Astrocyte of the cerebellum (primary cell): ENCODE measurements around the gene PLOD1.

Experiments used
- DNase-seq: peaks from one replicate; pipeline ENCODE4 v3.0.0-alpha.2; 2011; ENCODE audit warnings: low read depth
- H3K4me3 ChIP-seq: 2 replicates; pipeline ENCODE4 v1.5.1; 2011; ENCODE audit warnings: mild to moderate bottlenecking, low read depth, low read length, moderate library complexity
- CTCF ChIP-seq: IDR thresholded peaks from 2 replicates; pipeline ENCODE4 v1.5.1; 2012; ENCODE audit warnings: low read length, low read depth, moderate library complexity, mild to moderate bottlenecking; ENCODE audit errors: missing control alignments
- in situ Hi-C: cut with HindIII; loops from 2 replicates; pipeline ENCODE4 v1.10.0; 2017; ENCODE audit warnings: low sequenced_read_pairs

Gene PLOD1

GRCh38 chr1:11940260-11940921 lies 5.9 kb downstream of the PLOD1 start:
- TF ChIP-seq CTCF: no peak
- in situ Hi-C loops: no loop called here
- no peak for DNase-seq
- H3K4me3 ChIP-seq: no peak overlapping the region

GRCh38 chr1:11942280-11942679 lies 7.8 kb downstream of the PLOD1 start:
- no peak for TF ChIP-seq CTCF
- H3K4me3 ChIP-seq: no peak overlapping the region
- DNase-seq: no peak
- in situ Hi-C loops: no loop called here

- TF ChIP-seq CTCF: no peak
- DNase-seq: no peak
- no peak overlapping the region for H3K4me3 ChIP-seq
- in situ Hi-C loops: no loop called here
Observed at GRCh38 chr1:11943619-11944018, 9.1 kb downstream of the PLOD1 start.

GRCh38 chr1:11944358-11944931 lies 9.9 kb downstream of the PLOD1 start:
- in situ Hi-C loops: no loop called here

GRCh38 chr1:11946647-11947046 lies 12.1 kb downstream of the PLOD1 start:
- no peak overlapping the region for H3K4me3 ChIP-seq
- DNase-seq: no peak
- in situ Hi-C loops: no loop called here
- TF ChIP-seq CTCF: no peak

More at GRCh38 chr1:11944358-11944931, 9.9 kb downstream of the PLOD1 start:
- TF ChIP-seq CTCF: no peak
- DNase-seq: no peak
- no peak overlapping the region for H3K4me3 ChIP-seq

GRCh38 chr1:11948822-11949458 lies 14.4 kb downstream of the PLOD1 start:
- TF ChIP-seq CTCF: no peak
- no peak for DNase-seq
- in situ Hi-C loops: no loop called here
- H3K4me3 ChIP-seq: no peak overlapping the region
